GM19324 (cell line): Measurements from ENCODE around the gene GPR18.
"Not testable (repeated sequence)": the region's sequence is repeated elsewhere in the genome, so short reads cannot be mapped to it uniquely, and the experiment has no call there.

Experiments
- ATAC-seq: cut with Tn5 transposase; IDR thresholded peaks from one replicate; pipeline ENCODE4 v1.9.1; 2021; ENCODE audit warnings: mild to moderate bottlenecking, moderate library complexity; ENCODE audit not compliant: unreplicated experiment, low FRiP score

GPR18 gene

GRCh38 chr13:99237981-99238662, 20.1 kb downstream of the GPR18 start:
- ATAC-seq = no peak

- ATAC-seq = no peak
Measured at GRCh38 chr13:99231721-99232120, 26.5 kb downstream of the GPR18 start.

DNA sequence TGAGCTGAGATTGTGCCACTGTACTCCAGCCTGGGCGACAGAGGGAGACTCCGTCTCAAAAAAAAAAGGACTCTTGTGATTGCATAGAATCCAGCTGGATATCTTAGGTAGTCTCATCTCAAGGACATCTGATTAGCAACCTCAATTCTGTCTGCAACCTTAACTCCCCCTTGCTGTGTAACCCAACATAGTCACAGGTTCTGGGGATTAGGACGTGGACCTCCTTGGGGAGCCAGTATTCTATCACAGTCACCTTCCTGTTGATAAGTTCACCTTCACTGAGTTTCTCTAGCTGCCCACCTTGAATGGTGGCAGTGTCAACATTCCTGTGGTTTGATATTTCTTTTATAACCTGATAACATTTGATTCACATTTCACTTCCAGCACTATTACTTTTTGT, 27.2 kb downstream of the GPR18 start:
- no peak for ATAC-seq

- ATAC-seq = not testable (repeated sequence)
Measured at GRCh38 chr13:99230588-99230987, 27.6 kb downstream of the GPR18 start.

- peak; percentile 95 for ATAC-seq
Measured at GRCh38 chr13:99228737-99229691, 29.2 kb downstream of the GPR18 start.

- ATAC-seq = no peak
Measured at GRCh38 chr13:99227909-99228688, 30.1 kb downstream of the GPR18 start.

DNA sequence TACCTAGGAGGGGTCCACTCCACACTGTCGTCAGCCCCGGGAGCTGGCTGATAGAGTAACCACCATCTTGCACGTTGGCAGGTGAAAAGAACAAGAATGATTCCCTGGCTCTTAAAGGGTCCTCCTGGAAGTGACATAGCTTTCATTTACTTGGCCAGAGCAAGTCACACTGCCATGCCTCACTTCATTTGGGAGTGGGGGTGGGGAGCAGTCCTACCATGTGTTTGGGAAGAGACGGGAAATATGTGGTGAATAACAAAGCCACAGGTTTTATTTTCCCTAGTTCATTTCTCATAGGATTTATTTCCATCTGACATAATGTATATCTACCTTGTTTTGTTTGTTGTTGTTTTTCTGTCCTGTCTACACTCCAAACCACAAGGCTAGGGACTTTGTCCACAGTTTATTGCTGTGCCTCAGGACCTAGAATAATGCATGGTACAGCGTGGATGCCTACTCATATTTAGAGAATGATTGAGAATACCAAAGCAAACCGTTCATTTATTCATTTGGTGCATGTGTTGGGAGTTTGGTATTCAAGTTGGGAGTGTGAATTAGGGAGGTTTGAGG, 30.8 kb downstream of the GPR18 start:
- ATAC-seq = no peak

GRCh38 chr13:99226513-99226912, 31.7 kb downstream of the GPR18 start:
- ATAC-seq = no peak

GRCh38 chr13:99225078-99225477, 33.1 kb downstream of the GPR18 start:
- ATAC-seq = no peak

GRCh38 chr13:99224021-99224420, 34.2 kb downstream of the GPR18 start:
- ATAC-seq = no peak

GRCh38 chr13:99223587-99223986, 34.6 kb downstream of the GPR18 start:
- no peak for ATAC-seq

DNA sequence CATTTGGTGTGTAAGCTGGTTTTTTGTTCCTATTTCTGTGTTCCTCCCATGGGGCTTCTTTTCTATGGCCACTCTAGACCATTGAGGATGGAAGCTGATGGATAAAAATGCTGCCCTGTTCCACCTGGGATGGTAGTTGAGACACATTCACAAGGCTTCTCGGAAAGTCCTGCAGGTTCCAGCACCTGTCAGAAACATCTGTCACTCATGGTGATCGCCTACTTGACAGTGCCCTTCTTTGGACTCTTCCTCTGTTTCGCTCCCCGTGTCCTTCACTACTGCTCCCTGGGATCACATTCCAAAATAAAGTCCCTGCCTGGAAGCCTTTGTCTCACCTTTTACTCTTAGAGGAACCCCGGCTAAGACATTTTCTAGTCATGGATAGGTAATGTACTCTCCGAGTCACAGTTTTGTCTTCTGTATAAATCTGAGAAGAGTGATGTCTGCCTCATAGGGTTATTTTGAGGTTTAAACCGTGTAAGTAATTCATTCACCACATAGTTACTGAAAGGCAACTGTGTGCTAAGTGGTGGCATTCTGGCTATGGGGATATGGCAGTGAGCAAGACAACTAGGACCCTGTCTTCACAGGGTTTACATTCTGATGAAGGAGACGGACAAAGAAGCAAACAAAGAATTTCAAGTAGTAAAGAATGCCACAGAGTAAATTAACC, 36.5 kb downstream of the GPR18 start:
- ATAC-seq = no peak

DNA sequence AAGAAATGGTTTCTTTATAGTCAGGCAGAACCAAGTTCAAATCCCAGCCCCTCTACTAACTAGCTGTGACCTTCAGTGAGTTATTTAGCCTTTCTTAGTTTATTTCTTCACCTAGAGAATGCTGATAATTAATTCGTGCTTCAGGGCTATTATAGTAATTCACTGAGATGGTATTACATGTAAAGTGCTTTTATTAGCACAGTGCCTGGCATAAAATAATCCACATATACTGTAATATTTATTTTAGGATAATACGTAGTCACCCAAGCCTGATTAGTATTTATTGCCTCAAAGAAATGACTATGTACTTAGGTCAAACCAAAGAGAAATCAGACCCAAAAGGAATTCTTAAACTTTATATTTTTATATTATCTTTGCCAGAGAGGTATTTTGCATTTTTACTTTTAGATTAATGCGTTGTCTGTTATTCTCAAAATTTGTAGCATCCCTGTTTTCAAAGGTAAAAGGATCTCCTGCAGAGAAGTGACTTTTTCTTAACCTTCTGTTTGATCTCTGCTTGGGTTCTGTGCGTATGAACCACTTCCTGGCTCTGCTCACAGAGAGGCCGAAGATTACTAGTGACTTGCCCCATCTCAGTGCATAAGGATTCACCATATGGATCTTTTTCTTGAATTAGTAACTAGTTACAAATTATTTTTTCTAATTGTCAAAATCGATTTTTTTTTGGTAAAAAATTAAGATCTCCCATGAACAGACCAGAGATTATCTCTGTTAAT, 37.8 kb downstream of the GPR18 start:
- ATAC-seq = no peak

DNA sequence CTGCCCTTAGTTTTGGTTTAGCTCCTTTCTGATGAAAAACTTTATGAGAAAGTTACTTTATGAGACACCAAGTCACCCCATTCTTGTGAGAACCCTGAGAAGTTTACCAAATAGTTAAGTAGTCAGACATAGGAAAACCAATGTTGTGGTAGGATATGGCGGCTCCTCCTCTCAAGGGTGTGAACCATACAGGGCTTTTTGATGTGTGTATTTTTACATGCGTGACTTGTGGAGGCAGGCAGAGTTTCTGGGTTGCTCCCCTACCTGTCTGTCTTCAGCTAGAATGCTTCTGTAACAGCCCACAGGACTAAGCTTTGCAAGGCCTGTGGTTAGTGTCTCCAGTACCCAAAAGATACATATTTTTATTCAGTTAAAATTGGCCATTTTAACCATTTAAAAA, 39.2 kb downstream of the GPR18 start:
- ATAC-seq = no peak

DNA sequence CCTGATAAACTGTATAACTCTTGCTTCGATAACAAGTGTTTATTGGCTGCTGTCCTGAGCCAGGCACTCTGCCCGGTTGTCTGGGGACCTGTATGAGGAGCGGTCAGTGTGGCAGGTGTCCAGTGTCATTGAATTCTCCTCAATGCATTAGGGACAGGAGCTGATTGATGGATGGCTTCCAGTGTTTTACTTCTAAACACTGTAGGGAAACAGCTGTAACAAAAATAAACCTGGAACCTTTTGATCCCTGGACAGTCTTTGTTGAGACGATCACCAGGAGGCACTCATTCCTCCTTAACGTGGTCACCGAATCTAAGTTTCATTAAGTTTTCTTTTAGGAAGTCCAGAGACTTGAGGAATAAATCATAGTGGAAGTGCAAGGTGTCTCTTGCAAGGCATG, 39.6 kb downstream of the GPR18 start:
- ATAC-seq = no peak

DNA sequence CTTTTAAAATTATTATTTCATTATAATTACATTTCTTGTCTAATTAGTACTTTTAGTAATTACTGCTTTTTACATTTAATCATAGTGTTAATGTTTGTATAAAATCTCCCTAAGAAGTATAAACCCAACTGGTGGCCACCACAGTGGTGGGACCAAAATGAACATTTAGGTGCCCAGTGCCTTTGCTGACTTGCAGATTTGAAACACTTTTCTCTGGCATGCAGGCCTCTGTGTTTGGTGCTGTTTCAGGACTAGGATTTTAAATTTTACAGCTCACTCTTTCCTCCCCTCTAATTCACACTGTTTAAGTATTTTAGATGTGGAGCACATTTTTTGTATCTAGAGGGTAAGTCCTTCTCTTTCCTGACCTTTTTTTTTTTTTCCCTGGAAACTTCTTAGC, 40.1 kb downstream of the GPR18 start:
- no peak for ATAC-seq

DNA sequence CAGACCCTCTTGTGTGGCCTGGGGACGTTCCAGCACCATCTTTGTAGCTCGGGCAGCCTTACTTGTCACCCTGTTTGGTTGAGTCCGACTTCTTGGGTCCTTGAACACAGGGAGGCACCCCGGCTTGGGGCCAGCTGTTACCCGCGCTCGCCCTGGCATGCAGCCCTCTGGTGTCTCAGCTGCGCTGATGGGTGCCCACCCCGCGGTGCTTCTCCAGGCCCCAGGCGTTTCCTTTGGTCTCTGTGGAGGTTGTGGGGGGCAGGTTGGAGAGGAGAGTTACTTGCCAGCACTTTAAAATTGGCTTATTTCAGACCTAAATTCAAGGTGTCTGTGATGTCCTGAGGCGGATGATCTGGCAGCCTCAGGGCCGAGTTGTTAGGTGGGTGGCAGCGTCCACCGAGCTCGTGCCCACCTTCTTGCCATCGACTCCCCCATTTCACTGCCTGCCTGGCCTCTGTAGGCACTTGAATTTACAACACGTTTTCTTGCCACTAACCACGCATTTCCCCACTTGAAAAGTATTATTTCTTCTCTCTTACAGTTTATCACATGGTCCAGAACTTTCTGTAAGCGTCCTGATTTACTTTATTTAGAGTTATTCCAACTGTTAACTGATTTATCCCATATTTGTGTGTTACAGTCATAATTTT, 40.6 kb downstream of the GPR18 start:
- no peak for ATAC-seq

GRCh38 chr13:99215184-99215830, 42.9 kb downstream of the GPR18 start:
- ATAC-seq = no peak
